Measurements from ENCODE around the gene DKC1. TPM values are rescaled to one million over a fixed set of nuclear protein-coding genes. Genes with fewer than 3 reads are reported as not detected.

DKC1 gene
- total and polyA plus RNA-seq, 2 experiments from 2014 or later, result 120 to 165 TPM

- no peak for TF ChIP-seq ZNF462 (CRISPR knock-in tag; IDR thresholded peaks at IDR 0.05)
- TF ChIP-seq STAT1 (IDR thresholded peaks at IDR 0.05; ENCODE audit: unreplicated experiment), result no peak
- no peak for TF ChIP-seq EZH2phosphoT487 (IDR thresholded peaks at IDR 0.05; ENCODE audit: unreplicated experiment)
Measured at GRCh38 chrX:154793084-154793795, 30.6 kb downstream of the DKC1 start (continued).

GRCh38 chrX:154795016-154795415 lies 32.4 kb downstream of the DKC1 start:
- Histone ChIP-seq H4K20me1 (replicated peaks; ENCODE audit: insufficient read depth) (no peaks in the 10 kb centered on the region), H3K4me1 (ENCODE audit: insufficient read depth) (peaks cover 19% of the 10 kb centered on the region), H3F3A (replicated peaks; ENCODE audit: low read depth) (no peaks in the 10 kb centered on the region), H3K4me3 (no peak overlapping the region), H3K9me2 (ENCODE audit: insufficient read depth) (no peaks in the 10 kb centered on the region), H3K27ac (ENCODE audit: low read depth) (no peak overlapping the region), H3K4me2 (no peak overlapping the region), H3K36me3 (ENCODE audit: insufficient read depth) (no peaks in the 10 kb centered on the region), H2AFZ (no peak overlapping the region), H3K27me3 (ENCODE audit: insufficient read depth) (no peaks in the 10 kb centered on the region), H3K79me2 (replicated peaks; ENCODE audit: insufficient read depth) (peaks cover 6% of the 10 kb centered on the region; the same call in 1 of the 2 replicates)
- no peaks in the 10 kb centered on the region for H3K36me3 Mint-ChIP-seq (ENCODE audit: low read depth)
- no peak overlapping the region for H3K27ac Mint-ChIP-seq
- peaks cover 21% of the 10 kb centered on the region for H3K4me1 Mint-ChIP-seq
- TF ChIP-seq STAT1 (IDR thresholded peaks at IDR 0.05; ENCODE audit: unreplicated experiment), result no peak
- TF ChIP-seq NANOG (IDR thresholded peaks at IDR 0.05; ENCODE audit: borderline replicate concordance), result no peak
- no peak for TF ChIP-seq CREB1 (CRISPR knock-in tag; IDR thresholded peaks at IDR 0.05; ENCODE audit: low read depth)
- no peak for TF ChIP-seq CTCF (conservative IDR thresholded peaks at IDR 0.05; ENCODE audit: low read depth in 2 of 2)
- no peak for TF ChIP-seq JUNB (IDR thresholded peaks at IDR 0.05; ENCODE audit: unreplicated experiment)
- no peak for TF ChIP-seq POLR2AphosphoS5 (IDR thresholded peaks at IDR 0.05; ENCODE audit: low read depth)
- no peak overlapping the region for H3K4me3 Mint-ChIP-seq
- DNase-seq (ENCODE audit: low spot score) (no peak), ATAC-seq (no peak)
- H3K9me3 Mint-ChIP-seq, result no peaks in the 10 kb centered on the region
- H3K27me3 Mint-ChIP-seq (ENCODE audit: insufficient read depth, low read depth, poor library complexity), result no peaks in the 10 kb centered on the region

Data from GM23338 (cell line).